IMR-90 (cell line): ENCODE measurements around the gene DNASE1L1. TPM values are rescaled to one million over a fixed set of nuclear protein-coding genes. Genes with fewer than 3 reads are reported as not detected.
"Not testable (repeated sequence)": the region's sequence is repeated elsewhere in the genome, so short reads cannot be mapped to it uniquely, and the experiment has no call there.

ENCODE experiments used
- ATAC-seq: fragments of 200-7000 bp; cut with Tn5 transposase; 2 replicates; pipeline ENCODE4 v1.9.1; 2020; ENCODE audit warnings: low read depth, mild to moderate bottlenecking, moderate library complexity
- BruUV-seq: library from RNA; stranded (reverse); fragments of 400-500 nt; replicated peaks from 2 replicates; lab custom pipeline; 2021; lab: Mats Ljungman, UMichigan
- CTCF ChIA-PET: fragments of 300-600 bp; formaldehyde crosslinking; extraction: SDS; loops from one replicate; lab custom pipeline; 2021; ENCODE audit warnings: antibody characterized with exemption; lab: Yijun Ruan, JAX
- POLR2A ChIA-PET: fragments of 300-600 bp; sonication (Branson Sonifier 250); formaldehyde crosslinking; loops from one replicate; lab custom pipeline; 2022; ENCODE audit warnings: antibody characterized with exemption; ENCODE audit not compliant: unreplicated experiment; lab: Charles Lee
- DNase-seq: peaks from one replicate; pipeline ENCODE4 v3.0.0; 2013
- H2AFZ ChIP-seq: replicated peaks from 2 replicates; pipeline ENCODE3; 2013; ENCODE audit warnings: low read length, mild to moderate bottlenecking; ENCODE audit not compliant: poor library complexity
- H2AK5ac ChIP-seq: 2 replicates; pipeline ENCODE4 v1.6.1; 2013; ENCODE audit warnings: low read depth, low read length, inconsistent platforms
- H2AK9ac ChIP-seq: replicated peaks from 2 replicates; pipeline ENCODE3; 2013; ENCODE audit warnings: mild to moderate bottlenecking, low read depth, low read length, moderate library complexity; ENCODE audit not compliant: poor library complexity
- H2BK120ac ChIP-seq: 2 replicates; pipeline ENCODE4 v1.6.1; 2013; ENCODE audit warnings: low read depth, low read length, inconsistent platforms
- H2BK15ac ChIP-seq: 3 replicates; pipeline ENCODE4 v1.6.1; 2013; ENCODE audit warnings: low read depth, low read length, inconsistent platforms
- H2BK20ac ChIP-seq: 2 replicates; pipeline ENCODE4 v1.6.1; 2013; ENCODE audit warnings: low read depth, mild to moderate bottlenecking, inconsistent platforms, low read length, moderate library complexity
- H2BK5ac ChIP-seq: 2 replicates; pipeline ENCODE4 v1.6.1; 2013; ENCODE audit warnings: mild to moderate bottlenecking, low read depth, low read length, inconsistent platforms; ENCODE audit not compliant: poor library complexity, severe bottlenecking
- H3K14ac ChIP-seq: replicated peaks from 2 replicates; pipeline ENCODE4 v1.6.1; 2013; ENCODE audit warnings: low read depth, low read length, inconsistent platforms
- H3K18ac ChIP-seq: 2 replicates; pipeline ENCODE4 v1.6.1; 2013; ENCODE audit warnings: low read depth, low read length, control low read depth
- H3K23ac ChIP-seq: 2 replicates; pipeline ENCODE4 v1.6.1; 2013; ENCODE audit warnings: low read depth, low read length, inconsistent platforms
- H3K27ac ChIP-seq: 2 replicates; pipeline ENCODE4 v1.5.1; 2013; ENCODE audit warnings: mild to moderate bottlenecking, control low read depth, low read length; ENCODE audit not compliant: insufficient read depth
- H3K27me3 ChIP-seq: 2 replicates; pipeline ENCODE4 v1.6.1; 2013; ENCODE audit warnings: low read length; ENCODE audit not compliant: control insufficient read depth, insufficient read depth
- H3K36me3 ChIP-seq: 2 replicates; pipeline ENCODE4 v1.6.1; 2013; ENCODE audit warnings: low read length, mixed read lengths; ENCODE audit not compliant: control insufficient read depth, insufficient read depth
- H3K4ac ChIP-seq: 2 replicates; pipeline ENCODE4 v1.6.1; 2013; ENCODE audit warnings: low read depth, low read length, inconsistent platforms
- H3K4me1 ChIP-seq: 2 replicates; pipeline ENCODE4 v1.6.1; 2013; ENCODE audit warnings: low read length, mixed read lengths; ENCODE audit not compliant: control insufficient read depth, insufficient read depth
- H3K4me2 ChIP-seq: 2 replicates; pipeline ENCODE4 v1.6.1; 2013; ENCODE audit warnings: low read depth, mild to moderate bottlenecking, control low read depth, low read length, moderate library complexity
- H3K4me3 ChIP-seq: 2 replicates; pipeline ENCODE4 v1.5.1; 2013; ENCODE audit warnings: low read depth, mild to moderate bottlenecking, control low read depth, low read length, moderate library complexity; ENCODE audit not compliant: insufficient read depth
- H3K56ac ChIP-seq: 2 replicates; pipeline ENCODE4 v1.6.1; 2013; ENCODE audit warnings: low read length, inconsistent platforms; ENCODE audit not compliant: insufficient read depth; ENCODE audit errors: extremely low read depth
- H3K79me1 ChIP-seq, 2 experiments: 2 replicates each; pipeline ENCODE4 v1.6.1; 2013; ENCODE audit warnings: low read length in 2 of 2, inconsistent platforms in 1 of 2, low read depth in 1 of 2
- H3K9ac ChIP-seq: 2 replicates; pipeline ENCODE4 v1.6.1; 2013; ENCODE audit warnings: low read depth, low read length, control low read depth
- H3K9me1 ChIP-seq: 2 replicates; pipeline ENCODE4 v1.6.1; 2013; ENCODE audit warnings: low read length, inconsistent platforms; ENCODE audit not compliant: insufficient read depth
- H3K9me3 ChIP-seq: 2 replicates; pipeline ENCODE4 v1.6.1; 2013; ENCODE audit warnings: low read length; ENCODE audit not compliant: control insufficient read depth, insufficient read depth
- H4K20me1 ChIP-seq: 2 replicates; pipeline ENCODE4 v1.6.1; 2013; ENCODE audit warnings: low read length, inconsistent platforms; ENCODE audit not compliant: insufficient read depth
- H4K5ac ChIP-seq: 2 replicates; pipeline ENCODE4 v1.6.1; 2013; ENCODE audit warnings: mild to moderate bottlenecking, low read depth, low read length, control low read depth
- H4K8ac ChIP-seq, 2 experiments: 2 replicates each; pipeline ENCODE4 v1.6.1; 2013; ENCODE audit warnings: low read depth in 2 of 2, low read length in 2 of 2, control low read depth in 1 of 2, inconsistent platforms in 1 of 2
- H4K91ac ChIP-seq: 2 replicates; pipeline ENCODE4 v1.6.1; 2013; ENCODE audit warnings: low read depth, low read length, inconsistent platforms; ENCODE audit not compliant: insufficient read depth
- WGBS, 2 experiments: methylation state at CpG; one replicate each; pipeline versions ENCODE4 v1.1.5 to v1.1.7; 2013; ENCODE audit warnings: missing lambda C conversion rate in 2 of 2; ENCODE audit not compliant: insufficient read length in 1 of 2; ENCODE audit errors: extremely low coverage in 2 of 2; 5-methylcytosine and 5-hydroxymethylcytosine counted together
- dilution Hi-C: fragments of 300-500 bp; cut with HindIII; formaldehyde crosslinking; loops from one replicate; pipeline ENCODE4 v1.14.3; 2018; ENCODE audit warnings: low sequenced_read_pairs; ENCODE audit not compliant: unreplicated experiment
- in situ Hi-C: fragments of 300-500 bp; cut with MboI; formaldehyde crosslinking; loops from 3 replicates; pipeline ENCODE4 v1.14.3; 2019; ENCODE audit warnings: low sequenced_read_pairs, inconsistent platforms, mixed read lengths
- intact Hi-C: fragments of 100-400 bp; cut with micrococcal nuclease; formaldehyde crosslinking; loops from 2 replicates; pipeline ENCODE4 v1.10.0; 2022
- polyA plus RNA-seq, 3 experiments: library from polyadenylated mRNA; depleted of rRNA; stranded (reverse); fragments of >200 nt; gene quantifications; 2 replicates each; pipeline ENCODE4 v1.2.3, GENCODE V29; 2012; ENCODE audit warnings: low replicate concordance in 1 of 3
- total RNA-seq: library from RNA; depleted of rRNA; stranded (reverse); fragments of >200 nt; gene quantifications from 2 replicates; pipeline ENCODE4 v1.2.3, GENCODE V29; 2012

DNASE1L1 gene
- total and polyA plus RNA-seq, 2 of the 4 experiments (the other 2 are of a cell fraction) = 51.4 to 55.5 TPM

DNA sequence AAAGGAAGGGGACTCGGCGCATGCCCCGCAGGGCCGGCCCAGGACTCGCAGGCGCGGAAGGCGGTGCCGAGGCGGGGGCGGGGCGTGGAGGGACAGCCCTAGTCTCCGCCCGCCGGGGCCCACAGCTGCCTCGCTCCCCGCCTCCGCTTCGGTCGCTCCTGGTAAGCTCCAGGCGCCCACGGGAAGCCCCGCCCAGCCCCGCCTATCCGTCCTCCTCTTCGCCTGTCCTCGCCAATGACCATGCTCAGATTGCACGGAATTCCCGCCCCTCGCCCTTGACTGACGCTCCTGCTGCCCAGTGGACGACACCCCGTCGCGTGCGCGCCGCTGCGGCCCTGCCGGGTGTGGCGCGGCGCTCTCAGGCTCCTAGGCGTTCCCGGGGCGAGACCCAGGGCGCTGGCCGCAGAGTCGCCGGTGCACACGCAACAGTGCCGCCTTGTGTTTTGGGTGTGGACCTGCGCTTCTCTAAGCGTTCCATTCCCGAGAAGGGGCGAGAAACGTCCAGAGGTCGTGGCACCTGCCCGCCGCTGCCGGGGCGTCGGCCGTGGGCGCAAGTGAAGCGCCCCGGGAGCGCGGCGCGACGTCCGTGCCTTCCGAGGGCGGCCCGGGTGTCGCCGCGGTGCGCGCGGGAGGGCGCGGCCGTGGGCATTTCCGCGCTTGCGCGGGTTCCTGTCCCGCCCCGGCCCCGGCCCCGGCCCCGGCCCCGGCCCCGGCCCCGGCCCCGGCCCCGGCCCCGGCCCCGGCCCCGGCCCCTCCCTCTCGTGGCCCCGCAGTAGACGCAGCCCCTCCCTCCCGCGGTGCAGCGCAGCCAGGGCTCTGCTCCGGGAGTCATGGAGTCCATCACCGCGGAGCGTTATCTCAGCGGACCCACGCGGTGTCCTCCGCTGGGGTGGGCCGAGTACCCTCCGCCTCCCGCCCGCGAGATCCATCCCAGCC lies 19.0 kb downstream of the DNASE1L1 start:
- Histone ChIP-seq H3K18ac (peak overlapping the region; percentile 74; the same call in 1 of the 2 replicates), H3K9ac (peak overlapping the region; percentile 64; the same call in 1 of the 2 replicates), H2BK5ac (peak overlapping the region; percentile 74), H4K5ac (0 out of 2 replicates have a peak overlapping the region, but pooled peaks have one; percentile 78), H3K4me2 (peak overlapping the region; percentile 79; the same call in 1 of the 2 replicates), H3K27ac (peak overlapping the region; percentile 93), H3K4me3 (peak overlapping the region; percentile 54)
- H2AK9ac ChIP-seq, H2AK5ac ChIP-seq, POLR2A ChIA-PET, H3K4ac ChIP-seq, H2BK15ac ChIP-seq, H3K36me3 ChIP-seq, intact Hi-C loops, H3K79me1 ChIP-seq, H3K4me1 ChIP-seq, H4K91ac ChIP-seq, H4K20me1 ChIP-seq, H2AFZ ChIP-seq, H3K14ac ChIP-seq, CTCF ChIA-PET, H3K9me3 ChIP-seq, in situ Hi-C loops, H2BK120ac ChIP-seq, H2BK20ac ChIP-seq, BruUV-seq, H3K27me3 ChIP-seq, DNase-seq, dilution Hi-C loops, H4K8ac ChIP-seq, H3K23ac ChIP-seq, H3K56ac ChIP-seq, H3K9me1 ChIP-seq: not testable (repeated sequence)
- no CpG with 5 or more reads among the region's 121 CpGs for WGBS, 2 experiments
- ATAC-seq = peak; percentile 80

GRCh38 chrX:154388649-154389048 lies 20.4 kb downstream of the DNASE1L1 start:
- H3K36me3 ChIP-seq, ATAC-seq, H3K23ac ChIP-seq, H2BK120ac ChIP-seq, H3K4me1 ChIP-seq, in situ Hi-C loops, H3K27me3 ChIP-seq, H4K20me1 ChIP-seq, H2AFZ ChIP-seq, BruUV-seq, H4K91ac ChIP-seq, H3K79me1 ChIP-seq, H4K5ac ChIP-seq, H3K4ac ChIP-seq, dilution Hi-C loops, H2BK5ac ChIP-seq, H3K4me2 ChIP-seq, H4K8ac ChIP-seq, H3K18ac ChIP-seq, H2BK20ac ChIP-seq, H3K14ac ChIP-seq, H3K9me1 ChIP-seq, H2AK5ac ChIP-seq, H3K56ac ChIP-seq, H3K27ac ChIP-seq, intact Hi-C loops, DNase-seq, CTCF ChIA-PET, H2BK15ac ChIP-seq, H3K9ac ChIP-seq, H2AK9ac ChIP-seq, H3K4me3 ChIP-seq, H3K9me3 ChIP-seq, POLR2A ChIA-PET: not testable (repeated sequence)
- no CpG with 5 or more reads among the region's 16 CpGs for WGBS, 2 experiments
